Fibroblast of skin of left biceps (primary cell): ENCODE measurements around the gene PLCG2.
"Not testable (repeated sequence)": the region's sequence is repeated elsewhere in the genome, so short reads cannot be mapped to it uniquely, and the experiment has no call there.

Experiments
- DNase-seq, 2 experiments: peaks; one replicate each; pipeline ENCODE4 v3.0.0-alpha.2; 2013; ENCODE audit warnings: low read depth in 2 of 2

The PLCG2 gene

DNA sequence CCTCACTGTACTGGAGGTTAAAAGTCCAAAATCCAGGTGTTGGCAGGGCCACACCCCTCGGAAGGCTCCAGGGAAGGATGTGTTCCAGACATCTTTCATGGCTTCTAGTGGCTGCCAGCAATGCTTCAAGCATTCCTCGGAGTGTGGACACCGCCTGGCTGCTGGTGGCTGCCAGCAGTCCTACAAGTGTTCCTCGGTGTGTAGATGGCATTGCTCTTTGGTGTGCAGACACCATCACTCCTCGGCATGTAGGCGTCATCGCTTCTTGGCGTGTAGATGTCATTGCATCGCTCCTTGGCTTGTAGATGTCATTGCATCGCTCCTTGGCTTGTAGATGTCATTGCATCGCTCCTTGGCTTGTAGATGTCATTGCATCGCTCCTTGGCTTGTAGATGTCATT lies 98.4 kb downstream of the PLCG2 start:
- DNase-seq: not testable (repeated sequence)

DNA sequence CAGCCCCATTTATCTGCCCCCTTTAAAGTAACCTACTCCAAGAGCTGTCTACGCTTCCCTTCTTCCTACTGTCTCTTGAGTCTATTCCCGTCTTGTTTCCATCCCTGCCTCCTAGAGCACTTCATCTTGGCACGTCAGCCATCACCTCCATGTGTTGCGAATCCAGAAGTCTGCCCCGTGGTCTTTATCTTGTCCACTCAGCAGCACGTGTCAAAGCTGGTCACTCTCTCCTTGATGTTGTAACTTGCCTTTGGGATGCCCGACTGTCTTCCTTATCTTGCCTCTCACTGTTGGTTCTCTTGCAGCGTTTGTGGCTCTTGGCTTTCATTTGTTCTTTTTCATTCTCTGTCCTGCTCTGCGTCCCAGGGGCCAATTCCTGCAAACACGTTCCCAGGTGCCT lies 99.4 kb downstream of the PLCG2 start:
- no peak for DNase-seq

DNA sequence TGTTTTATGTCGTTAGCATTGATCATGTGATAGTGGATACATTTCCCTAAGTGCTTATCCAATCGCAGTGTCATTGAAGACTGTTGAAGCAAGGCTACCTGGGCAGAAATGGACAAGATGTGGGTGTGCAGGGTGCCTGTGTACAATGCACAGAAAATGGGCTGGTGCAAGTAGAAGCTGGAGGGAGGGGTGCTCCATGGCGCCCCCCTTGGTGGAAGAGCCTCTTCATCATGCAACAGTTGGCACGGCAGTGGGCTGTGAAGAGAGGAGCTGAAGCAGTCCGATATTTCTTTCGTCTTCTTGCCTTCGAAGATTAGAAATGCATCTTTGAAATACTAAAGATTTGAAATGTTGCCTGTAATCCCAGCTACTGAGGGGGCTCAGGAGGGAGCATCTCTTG lies 100.5 kb downstream of the PLCG2 start:
- DNase-seq: no peak

DNA sequence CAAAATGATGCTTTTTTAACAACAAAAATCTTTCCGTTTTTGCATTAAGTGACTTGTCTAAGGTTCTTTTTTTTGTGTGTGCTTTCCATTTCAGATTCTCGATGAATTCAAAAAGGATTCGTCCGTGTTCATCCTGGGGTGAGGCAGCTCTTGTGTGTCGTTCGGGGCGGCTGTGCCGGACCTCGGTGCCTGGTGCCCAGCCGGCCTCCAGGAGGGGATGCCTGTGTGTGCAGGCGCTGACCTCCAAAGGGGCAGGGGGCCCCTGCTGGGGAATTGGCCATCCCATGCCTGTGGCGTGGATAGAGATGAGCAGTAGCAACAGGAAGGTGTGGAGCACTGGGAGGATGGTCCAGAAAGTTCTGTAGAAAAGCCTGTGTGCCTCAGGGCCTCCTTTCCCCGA lies 101.7 kb downstream of the PLCG2 start:
- no peak for DNase-seq

DNA sequence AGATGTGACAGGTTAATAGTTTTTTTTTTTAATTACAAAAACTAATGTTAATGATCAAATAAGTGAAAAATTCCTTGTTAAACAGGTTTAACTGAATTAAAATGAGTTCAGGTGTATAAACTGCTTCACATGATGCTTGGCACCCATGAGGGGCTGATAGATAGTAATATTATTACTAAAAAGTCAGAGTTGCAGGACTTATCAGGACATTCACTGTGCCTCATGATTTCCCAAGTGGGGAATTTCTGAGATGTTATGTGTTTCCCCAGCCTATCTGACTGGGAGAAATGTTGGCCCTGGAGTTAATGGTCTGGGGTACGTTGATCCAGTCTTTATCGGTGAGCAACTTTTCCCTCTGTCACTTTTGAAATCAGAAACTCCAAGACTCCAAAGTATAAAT lies 102.1 kb downstream of the PLCG2 start:
- no peak for DNase-seq

DNA sequence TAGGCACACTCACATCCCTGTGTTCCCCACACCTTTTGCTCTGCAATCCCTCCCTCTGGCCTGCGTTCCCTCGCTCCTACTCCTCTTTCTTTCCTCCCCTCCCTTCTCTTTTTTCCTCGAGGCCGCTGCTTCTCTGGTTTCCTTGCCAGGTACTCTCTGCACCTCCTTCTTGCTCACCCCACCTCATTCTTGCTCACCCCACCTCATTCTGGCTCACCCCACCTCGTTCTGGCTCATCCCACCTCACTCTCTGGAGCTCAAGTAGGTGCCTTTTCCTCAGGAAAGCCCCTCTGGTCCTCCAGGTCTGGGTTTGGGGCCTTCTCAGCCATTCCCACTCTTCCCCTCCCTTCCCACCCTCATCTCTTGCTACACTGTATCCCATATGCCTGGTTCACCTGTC lies 103.5 kb downstream of the PLCG2 start:
- no peak for DNase-seq

DNA sequence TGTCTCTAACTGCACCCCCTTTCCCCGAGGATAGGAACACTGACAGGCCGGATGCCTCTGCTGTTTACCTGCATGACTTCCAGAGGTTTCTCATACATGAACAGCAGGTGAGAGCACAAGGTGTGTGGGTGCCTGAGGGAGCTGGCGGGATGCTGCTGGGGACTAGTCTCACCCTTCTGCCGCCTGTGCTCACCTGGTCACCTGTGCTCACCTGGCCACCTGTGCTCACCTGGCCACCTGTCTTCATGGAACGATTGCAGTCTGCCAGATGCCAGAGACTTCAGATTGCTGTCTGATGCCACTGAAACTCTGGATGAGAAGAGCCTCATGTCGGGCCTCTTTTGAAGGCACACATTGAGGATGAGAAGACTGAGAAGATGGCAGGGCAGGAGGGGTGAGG lies 104.1 kb downstream of the PLCG2 start:
- DNase-seq: no peak

DNA sequence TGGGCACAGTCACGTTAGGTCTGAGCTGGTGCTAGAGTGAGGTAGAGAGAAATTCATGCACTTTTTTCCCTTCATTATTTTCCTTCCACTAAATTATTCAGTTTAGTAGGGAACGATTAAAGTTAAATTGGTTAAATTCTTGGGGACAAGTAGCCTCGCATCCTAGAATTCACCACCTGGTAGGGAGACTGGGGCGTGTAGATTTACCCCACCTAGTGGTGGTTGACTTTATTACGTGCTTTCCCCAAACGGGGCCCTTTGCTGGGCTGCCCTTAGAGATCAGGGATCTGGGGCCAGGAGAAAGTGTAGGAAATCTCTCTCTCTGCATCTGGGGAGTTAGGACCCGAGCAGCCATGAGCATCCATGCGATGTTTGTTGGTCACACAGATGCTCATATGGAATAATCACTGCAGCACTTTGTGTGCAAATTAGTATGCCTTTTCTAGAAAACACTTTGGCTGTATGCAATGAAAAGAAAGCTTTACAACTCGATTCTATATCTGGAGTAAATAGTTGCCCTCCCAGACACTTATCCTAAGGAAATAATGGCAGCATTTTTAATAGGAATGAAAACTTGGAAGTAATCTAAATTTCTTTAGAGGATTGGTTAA lies 107.0 kb downstream of the PLCG2 start:
- no peak for DNase-seq

DNA sequence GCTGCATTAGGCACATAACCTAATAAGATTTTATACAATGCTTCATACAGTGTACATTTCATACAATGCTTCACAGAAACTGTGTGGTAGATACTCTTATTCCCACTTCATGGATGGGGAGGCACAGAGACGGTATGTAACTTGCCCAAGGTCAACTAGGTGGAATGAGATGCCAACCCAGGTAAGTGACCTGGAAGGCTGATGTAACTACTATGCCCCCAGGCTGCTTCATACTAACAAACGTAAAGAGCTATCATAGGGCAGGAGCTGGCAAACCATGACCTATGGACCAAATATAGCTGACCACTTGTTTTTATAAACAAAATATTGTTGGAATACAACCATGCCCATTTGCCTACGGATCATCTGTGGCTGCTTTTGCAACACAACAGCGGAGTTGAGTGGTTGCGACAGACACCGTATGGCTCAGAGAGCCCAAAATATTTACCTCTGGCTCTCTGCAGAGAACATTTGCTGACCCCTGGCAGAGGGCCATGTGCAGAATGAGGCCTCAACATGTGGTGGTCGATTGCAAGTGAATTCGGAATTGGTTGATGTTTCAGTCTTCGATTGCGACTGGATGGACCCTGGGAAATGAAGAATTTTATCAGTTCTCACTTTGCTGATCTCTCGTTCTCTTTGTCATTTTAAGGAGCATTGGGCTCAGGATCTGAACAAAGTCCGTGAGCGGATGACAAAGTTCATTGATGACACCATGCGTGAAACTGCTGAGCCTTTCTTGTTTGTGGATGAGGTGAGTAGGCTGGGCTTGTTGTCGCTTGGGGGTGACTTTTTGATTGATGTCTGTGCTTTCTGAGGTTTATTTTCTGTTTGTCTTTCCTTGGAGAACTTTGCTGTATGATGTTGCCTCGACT lies 109.7 kb downstream of the PLCG2 start:
- DNase-seq: no peak

DNA sequence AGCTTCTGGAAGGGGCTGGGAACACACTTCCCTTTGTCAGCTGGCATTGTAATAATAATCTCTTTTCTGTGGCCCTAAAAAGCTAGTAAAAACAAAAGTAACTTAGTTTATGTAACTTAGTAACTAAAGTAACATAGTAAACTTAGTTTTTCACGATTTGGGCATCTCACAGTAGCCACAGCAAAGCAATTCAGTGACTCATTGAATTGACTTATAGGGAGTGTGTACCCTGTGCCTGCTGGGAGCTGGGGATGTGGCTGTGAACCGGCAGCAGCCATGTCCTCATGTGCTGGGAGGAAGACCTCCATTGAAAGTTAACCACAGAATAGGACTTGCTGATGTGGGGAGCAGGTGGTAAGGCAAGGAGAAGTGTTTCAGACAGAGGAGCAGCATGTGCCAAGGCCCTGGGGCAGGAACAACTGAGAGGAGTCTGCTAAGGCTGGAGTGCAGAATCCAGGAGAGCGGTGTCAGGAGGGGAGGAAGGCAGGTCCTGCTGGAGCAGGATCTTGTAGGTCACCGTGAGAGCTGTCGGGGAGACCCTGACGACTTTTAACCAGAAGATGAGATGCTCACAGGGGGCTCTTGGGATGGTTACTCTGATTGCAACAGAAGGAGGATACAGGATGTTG lies 112.8 kb downstream of the PLCG2 start:
- no peak for DNase-seq

DNA sequence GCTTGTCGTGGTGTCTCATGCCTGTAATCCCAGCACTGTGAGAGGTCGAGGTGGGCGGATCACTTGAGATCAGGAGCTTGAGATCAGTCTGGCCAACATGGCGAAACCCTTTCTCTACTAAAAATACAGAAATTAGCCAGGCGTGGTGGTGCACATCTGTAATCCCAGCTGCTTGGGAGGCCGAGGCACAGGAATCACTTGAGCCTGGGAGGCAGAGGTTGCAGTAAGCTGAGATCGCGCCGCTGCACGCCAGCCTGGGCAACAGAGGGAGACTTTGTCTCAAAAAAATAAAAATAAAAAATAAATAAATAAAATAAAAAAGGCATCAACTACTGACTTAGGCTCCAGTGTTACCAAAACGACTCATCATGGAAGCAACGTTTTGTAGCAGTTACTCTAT lies 115.5 kb downstream of the PLCG2 start:
- DNase-seq: no peak

DNA sequence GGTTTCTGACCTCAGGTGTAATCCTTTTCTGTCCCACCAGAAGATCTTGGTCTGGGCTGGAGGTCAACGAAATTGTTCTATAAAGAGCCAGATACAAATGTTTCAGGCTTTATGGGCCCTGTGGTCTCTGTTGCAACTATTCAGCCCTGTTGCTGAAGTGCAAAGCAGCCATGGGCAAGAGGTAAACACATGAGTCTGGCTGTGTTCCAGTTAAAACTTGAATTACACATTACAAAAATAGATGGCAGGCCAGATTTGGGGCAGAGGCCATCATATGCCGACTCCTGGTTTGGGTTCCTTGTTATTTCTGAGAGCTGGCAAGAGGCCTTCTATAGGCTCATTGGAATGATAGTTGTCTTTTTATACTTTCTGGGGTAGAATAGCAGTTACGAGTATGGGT lies 117.8 kb downstream of the PLCG2 start:
- DNase-seq: no peak

DNA sequence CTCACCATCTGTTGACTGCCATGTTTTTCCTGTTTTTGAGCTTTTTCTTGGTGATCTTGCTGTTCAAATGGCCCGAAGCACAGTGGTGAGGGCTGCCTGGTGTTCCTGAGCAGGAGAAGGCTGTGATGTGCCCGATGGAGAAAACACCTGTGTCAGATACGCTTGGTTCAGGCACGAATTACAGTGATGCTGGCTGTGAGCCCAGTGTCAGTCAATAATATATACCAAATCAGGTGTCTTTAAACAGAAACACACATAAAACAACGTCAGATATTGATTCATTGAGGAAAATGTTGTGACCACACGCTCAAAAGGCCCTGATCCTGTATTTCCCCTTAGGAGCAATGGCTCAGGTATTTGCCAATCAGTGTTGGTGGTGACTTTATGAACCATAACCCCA lies 120.5 kb downstream of the PLCG2 start:
- DNase-seq: no peak

DNA sequence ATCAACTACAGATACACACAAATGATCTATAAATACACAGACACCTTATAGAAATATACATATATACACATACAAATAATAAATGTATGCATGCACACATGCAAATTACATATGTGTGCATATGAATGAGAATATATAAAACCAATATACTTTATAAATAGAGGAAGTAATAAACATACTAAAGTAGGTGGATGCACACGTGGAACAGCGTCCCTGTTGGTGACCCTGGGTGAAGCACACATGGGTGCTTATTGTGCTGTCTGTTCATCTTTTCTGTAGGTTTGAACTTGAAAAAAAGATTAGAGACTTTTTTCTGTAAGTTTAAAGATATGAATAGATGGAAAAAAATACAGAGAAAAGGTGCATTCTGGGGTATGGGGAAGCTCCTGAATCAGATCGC lies 120.9 kb downstream of the PLCG2 start:
- no peak for DNase-seq

DNA sequence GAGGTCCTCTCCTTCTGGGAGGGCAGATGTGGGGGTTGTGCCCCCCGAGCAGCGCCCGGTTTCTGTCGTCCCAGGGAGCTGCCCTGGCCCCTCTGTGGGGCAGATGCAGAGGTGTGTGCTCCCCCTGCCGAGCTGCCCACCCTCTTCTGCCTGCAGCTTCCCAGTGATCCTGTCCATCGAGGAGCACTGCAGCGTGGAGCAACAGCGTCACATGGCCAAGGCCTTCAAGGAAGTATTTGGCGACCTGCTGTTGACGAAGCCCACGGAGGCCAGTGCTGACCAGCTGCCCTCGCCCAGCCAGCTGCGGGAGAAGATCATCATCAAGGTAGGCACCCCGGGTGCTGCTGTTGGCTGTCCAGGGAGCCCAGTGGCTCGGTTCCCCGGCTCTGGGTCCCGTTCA lies 121.4 kb downstream of the PLCG2 start:
- DNase-seq: no peak

DNA sequence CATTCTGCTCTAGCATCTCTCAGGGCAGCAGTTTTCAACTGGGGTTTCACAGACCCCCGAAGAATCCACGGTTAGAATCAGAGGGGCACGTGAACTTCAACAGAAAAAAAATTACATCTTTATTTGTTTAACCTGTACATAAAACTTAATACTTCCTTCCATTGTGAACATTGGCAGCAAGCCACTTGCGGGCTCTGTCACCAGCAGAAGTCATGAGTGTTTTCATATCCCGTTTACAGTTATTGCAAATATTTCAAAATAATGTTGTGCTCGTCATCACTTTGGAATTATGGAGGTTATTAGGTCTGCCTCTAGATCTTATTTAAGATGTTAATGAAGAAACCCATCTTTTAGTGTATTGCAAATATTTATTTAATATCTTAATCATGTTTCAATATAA lies 122.4 kb downstream of the PLCG2 start:
- DNase-seq: no peak

DNA sequence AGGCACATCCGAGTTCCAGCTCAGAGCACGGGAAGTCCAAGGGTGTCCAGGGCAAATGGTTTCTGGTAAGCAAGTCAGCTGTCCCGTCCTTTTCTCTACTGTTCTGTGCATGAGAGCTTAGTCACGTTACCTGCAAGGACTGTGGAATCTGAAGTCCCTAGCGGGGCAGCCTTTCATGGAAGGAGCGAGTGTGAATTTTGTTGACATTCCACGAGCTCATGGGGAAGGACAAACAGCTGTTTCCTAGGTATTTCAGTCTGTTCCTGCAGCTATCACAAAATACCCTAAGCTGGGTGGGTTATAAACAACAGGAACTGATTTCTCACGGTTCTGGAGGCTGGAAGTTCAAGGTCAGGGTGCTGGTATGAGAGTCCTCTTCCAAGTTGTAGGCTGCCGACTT lies 122.9 kb downstream of the PLCG2 start:
- no peak for DNase-seq

DNA sequence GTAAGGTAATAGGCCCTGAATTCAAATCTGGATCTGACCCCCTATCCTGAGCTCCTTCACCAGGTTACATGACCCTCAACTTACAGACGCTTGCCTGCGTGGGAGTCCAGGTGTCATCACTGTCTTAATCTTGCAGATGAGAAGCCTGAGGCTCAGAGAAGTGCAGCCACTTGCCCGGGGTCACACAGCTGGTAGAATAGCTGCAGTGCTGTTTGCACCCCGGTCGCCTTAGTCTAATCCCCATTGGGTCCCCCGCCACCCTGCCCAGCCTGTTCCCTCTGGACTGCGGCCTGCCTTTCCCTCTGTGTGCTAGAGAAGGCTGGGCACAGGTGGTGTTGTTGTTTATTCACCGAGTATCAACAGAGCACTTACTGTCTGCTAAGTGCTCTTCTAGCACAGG lies 125.2 kb downstream of the PLCG2 start:
- no peak for DNase-seq

DNA sequence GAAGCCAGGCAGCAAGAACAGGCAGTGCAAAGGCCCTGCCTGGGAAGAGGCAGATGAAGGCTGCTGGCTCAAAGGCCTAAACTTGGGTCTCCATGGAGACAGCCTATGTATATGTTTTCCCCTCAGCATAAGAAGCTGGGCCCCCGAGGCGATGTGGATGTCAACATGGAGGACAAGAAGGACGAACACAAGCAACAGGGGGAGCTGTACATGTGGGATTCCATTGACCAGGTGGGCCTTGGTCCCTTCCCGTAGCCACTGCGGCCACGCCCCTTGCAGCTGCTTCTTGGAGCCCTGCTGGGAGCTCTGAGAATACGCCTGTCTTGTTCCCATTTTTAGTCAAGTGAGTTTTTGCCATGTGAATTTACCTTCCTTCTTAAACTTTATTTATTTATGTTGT lies 126.2 kb downstream of the PLCG2 start:
- no peak for DNase-seq

DNA sequence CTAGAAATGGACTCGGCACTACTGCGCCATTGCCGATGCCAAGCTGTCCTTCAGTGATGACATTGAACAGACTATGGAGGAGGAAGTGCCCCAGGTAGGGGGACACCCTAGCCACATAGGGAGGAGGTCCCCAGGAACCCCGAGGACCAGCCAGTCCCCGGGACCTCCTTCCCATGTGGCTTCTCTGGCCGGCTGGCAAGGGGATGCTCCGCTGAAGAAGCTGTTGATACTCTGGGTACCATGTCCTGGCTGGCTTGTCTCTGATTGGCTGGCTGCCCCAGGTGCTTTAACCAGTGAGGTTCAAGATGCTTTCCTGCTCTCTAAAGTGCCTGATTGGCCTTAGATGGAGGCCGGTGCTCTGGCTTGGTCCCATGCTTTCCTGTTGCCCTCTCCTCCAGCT lies 128.6 kb downstream of the PLCG2 start:
- no peak for DNase-seq

DNA sequence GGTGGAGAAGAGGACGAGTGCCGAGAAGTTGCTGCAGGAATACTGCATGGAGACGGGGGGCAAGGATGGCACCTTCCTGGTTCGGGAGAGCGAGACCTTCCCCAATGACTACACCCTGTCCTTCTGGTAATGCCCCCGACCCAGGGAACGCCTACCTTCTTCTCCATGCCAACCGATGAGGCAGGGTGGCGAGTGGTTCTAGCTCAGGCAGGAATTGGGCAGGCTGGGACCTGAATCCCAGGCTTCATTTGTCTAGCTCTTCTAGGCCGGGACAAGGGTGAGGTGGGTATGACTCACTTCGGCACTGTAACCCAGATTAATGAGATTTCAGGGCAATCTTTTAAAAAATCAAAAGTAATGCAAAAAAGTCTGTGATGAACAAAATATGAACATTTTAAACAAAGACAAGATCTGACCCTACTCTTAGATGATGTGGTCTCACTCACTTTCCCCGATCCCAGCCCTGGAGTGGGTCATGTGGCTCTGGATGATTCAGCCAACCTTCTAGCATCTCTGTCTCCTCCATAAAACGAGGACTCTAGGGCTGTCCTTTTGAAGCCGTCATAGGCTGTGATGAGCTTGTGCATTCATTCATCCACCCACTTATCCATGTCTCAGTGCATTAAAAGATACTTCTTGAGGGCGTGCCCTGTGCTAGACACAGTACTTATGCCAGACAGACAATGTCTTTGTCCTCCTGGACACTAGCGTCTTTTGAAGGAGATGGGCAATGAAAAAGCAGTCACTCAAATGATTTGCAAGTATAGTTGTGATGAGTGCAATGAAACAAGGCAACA lies 129.6 kb downstream of the PLCG2 start:
- no peak for DNase-seq

DNA sequence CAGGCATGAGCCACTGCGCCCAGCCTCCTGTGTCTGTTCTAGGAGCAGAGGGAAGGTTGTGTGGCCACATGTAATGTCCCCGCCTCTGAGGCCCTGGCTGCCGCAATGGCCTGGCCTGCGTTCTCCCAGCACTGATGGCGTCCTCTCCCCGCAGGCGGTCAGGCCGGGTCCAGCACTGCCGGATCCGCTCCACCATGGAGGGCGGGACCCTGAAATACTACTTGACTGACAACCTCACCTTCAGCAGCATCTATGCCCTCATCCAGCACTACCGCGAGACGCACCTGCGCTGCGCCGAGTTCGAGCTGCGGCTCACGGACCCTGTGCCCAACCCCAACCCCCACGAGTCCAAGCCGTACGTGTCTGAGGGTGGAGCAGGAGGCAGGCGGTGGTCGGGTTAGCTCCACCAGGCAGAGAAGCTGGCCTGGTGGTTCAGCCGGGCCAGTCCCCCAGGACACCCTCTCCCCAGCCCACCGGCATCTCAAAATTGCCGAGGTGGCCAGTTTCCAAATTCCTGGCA lies 131.3 kb downstream of the PLCG2 start:
- no peak for DNase-seq
